ENCODE measurements around the gene LGR6. TPM values are rescaled to one million over a fixed set of nuclear protein-coding genes. Genes with fewer than 3 reads are reported as not detected.

Gene LGR6
- total RNA-seq, 1 experiment from 2014 or later: 1.0 TPM

GRCh38 chr1:202270871-202271326, 77.3 kb downstream of the LGR6 start:
- Histone ChIP-seq H3K23ac (ENCODE audit: insufficient read length, low read depth, low read length) (no peak overlapping the region), H3K14ac (ENCODE audit: insufficient read depth, low read length) (no peak overlapping the region), H3T11ph (ENCODE audit: low read length) (no peak overlapping the region), H2BK120ac (ENCODE audit: low read depth, low read length, poor library complexity, severe bottlenecking) (no peak overlapping the region), H2BK15ac (ENCODE audit: low read depth, low read length) (no peak overlapping the region), H3K9me3 (ENCODE audit: control insufficient read depth, low read depth, low read length) (no peaks in the 10 kb centered on the region), H4K8ac (replicated peaks; ENCODE audit: insufficient read length, low read depth, low read length) (no peak overlapping the region), H4K20me1 (ENCODE audit: control insufficient read depth, insufficient read depth, insufficient read length) (no peaks in the 10 kb centered on the region), H3K4ac (ENCODE audit: low read depth, low read length) (no peak overlapping the region), H2AK5ac (ENCODE audit: insufficient read length, low read length) (no peak overlapping the region), H3K4me2 (ENCODE audit: insufficient read depth, insufficient read length, low read length) (no peak overlapping the region), H2BK12ac (ENCODE audit: insufficient read length, low read depth, low read length) (no peak overlapping the region), H3K4me1 (ENCODE audit: insufficient read depth, low read length) (no peaks in the 10 kb centered on the region), H4K5ac (ENCODE audit: insufficient read length, low read depth, low read length) (no peak overlapping the region), H3K27ac (ENCODE audit: insufficient read length, low read depth, low read length) (no peak overlapping the region), H3K79me1 (ENCODE audit: insufficient read depth, low read depth, low read length, poor library complexity, severe bottlenecking) (no peaks in the 10 kb centered on the region), H3K23me2 (ENCODE audit: insufficient read length, low read depth, low read length, poor library complexity, severe bottlenecking) (no peaks in the 10 kb centered on the region), H2BK5ac (ENCODE audit: insufficient read length, low read length) (no peak overlapping the region), H4K91ac (ENCODE audit: insufficient read length, low read depth, low read length) (no peak overlapping the region), H3K9ac (ENCODE audit: extremely low read depth, insufficient read length, low read length) (no peak overlapping the region), H3K79me2 (ENCODE audit: insufficient read depth, low read length) (no peaks in the 10 kb centered on the region), H2AFZ (ENCODE audit: low read length) (no peak overlapping the region), H3K56ac (ENCODE audit: insufficient read length, low read depth, low read length) (no peak overlapping the region), H2BK20ac (ENCODE audit: low read depth, low read length, poor library complexity, severe bottlenecking) (no peak overlapping the region), H3K27me3 (ENCODE audit: insufficient read depth, low read length) (no peaks in the 10 kb centered on the region), H3K18ac (ENCODE audit: insufficient read length, low read depth, low read length) (peak overlapping the region; percentile 13)
- H3K27me3 Mint-ChIP-seq (ENCODE audit: low read depth): peaks cover 13% of the 10 kb centered on the region
- H3K4me1 Mint-ChIP-seq: peaks cover 2 to 3% of the 10 kb centered on the region in 2 experiments; a peak in 2 of 4 replicates
- H3K27ac Mint-ChIP-seq: peak overlapping the region in 1 of 3 experiments; percentile 44; a peak in 1 of 7 replicates
- no peaks in the 10 kb centered on the region for H3K9me3 Mint-ChIP-seq
- no peak for TF ChIP-seq CTCF (conservative IDR thresholded peaks at IDR 0.05)
- no peaks in the 10 kb centered on the region for H3K36me3 Mint-ChIP-seq (ENCODE audit: insufficient read depth in 1 of 3, low read depth in 3 of 3)
- no CpG with 5 or more reads among the region's 8 CpGs for WGBS (ENCODE audit: extremely low coverage, insufficient read length, low lambda C conversion rate)
- DNase-seq: peak; percentile 14
- H3K4me3 Mint-ChIP-seq: no peak overlapping the region

Measured in H9 (cell line).